ACC112 (cell line): Measurements from ENCODE around the gene SMOC2.
A peak's percentile ranks its signal among the peaks of the same experiment; 100 is the strongest.

Experiments used
- H2AFZ ChIP-seq: fragments of 200-600 bp; sonication (generic); one replicate; pipeline ENCODE4 v1.6.0; 2017; ENCODE audit warnings: antibody characterized with exemption, low read length; ENCODE audit not compliant: unreplicated experiment
- H3K27ac ChIP-seq: fragments of 200-600 bp; sonication (generic); 2 replicates; pipeline ENCODE4 v1.5.1; 2014; ENCODE audit warnings: low read depth, mild to moderate bottlenecking, antibody characterized with exemption, low read length, moderate library complexity
- H3K27me3 ChIP-seq: fragments of 200-600 bp; sonication (generic); 2 replicates; pipeline ENCODE4 v1.6.1; 2014; ENCODE audit warnings: mild to moderate bottlenecking, antibody characterized with exemption, low read length, moderate library complexity, mixed read lengths; ENCODE audit not compliant: insufficient read depth
- H3K36me3 ChIP-seq: fragments of 200-600 bp; sonication (generic); 2 replicates; pipeline ENCODE4 v1.6.1; 2016; ENCODE audit warnings: mild to moderate bottlenecking, antibody characterized with exemption, low read length, moderate library complexity, mixed read lengths; ENCODE audit not compliant: insufficient read depth
- H3K4me1 ChIP-seq: fragments of 200-600 bp; sonication (generic); one replicate; pipeline ENCODE4 v1.6.1; 2016; ENCODE audit warnings: low read length, mixed read lengths; ENCODE audit not compliant: insufficient read depth, unreplicated experiment, control insufficient read depth
- H3K4me3 ChIP-seq: fragments of 200-600 bp; sonication (generic); 2 replicates; pipeline ENCODE4 v1.5.1; 2014; ENCODE audit warnings: mild to moderate bottlenecking, low read depth, low read length
- H3K79me2 ChIP-seq: fragments of 200-600 bp; sonication (generic); one replicate; pipeline ENCODE4 v1.6.0; 2016; ENCODE audit warnings: low read length; ENCODE audit not compliant: control insufficient read depth, unreplicated experiment, insufficient read depth

The SMOC2 gene

DNA sequence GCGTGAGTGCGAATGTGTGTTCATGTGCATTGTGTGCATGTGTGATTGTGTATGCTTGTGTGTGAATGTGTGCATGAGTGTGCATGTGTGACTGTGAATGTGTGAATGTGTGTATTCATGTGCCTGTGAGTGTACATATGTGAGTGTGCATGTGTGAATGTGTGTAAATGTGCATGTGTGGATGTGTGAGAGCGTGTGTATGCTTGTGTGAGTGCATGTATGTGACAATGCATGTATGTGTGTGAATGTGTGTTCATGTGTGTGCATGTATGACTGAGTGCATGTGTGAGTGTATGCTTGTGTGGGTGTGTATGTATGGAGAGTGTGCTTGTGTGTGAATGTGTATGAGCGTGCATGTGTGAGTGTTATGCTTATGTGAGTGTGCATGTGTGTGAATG is 77.4 kb downstream of the SMOC2 start:
- Histone ChIP-seq H3K4me3 (no peak overlapping the region), H3K27ac (no peak overlapping the region), H3K79me2 (no peaks in the 10 kb centered on the region), H3K27me3 (no peaks in the 10 kb centered on the region), H2AFZ (no peak overlapping the region), H3K36me3 (no peaks in the 10 kb centered on the region), H3K4me1 (no peaks in the 10 kb centered on the region)

DNA sequence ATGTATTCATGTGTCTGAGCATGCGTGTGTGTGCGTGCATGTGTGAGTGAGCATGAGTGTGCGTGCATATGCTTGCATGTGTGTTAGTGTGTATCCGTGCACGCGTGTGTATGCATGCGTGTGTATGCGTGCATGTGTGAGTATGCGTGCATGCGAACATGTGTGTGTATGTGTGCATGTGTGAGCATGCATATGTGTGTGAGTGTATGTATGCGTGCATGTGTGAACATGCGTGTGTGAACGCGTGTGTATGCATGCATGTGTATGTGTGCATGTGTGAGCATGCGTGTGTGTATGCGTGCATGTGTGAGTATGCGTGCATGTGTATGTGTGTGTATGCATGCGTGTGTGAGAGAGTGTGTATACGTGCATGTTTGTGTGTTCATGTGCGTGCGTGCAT is 77.9 kb downstream of the SMOC2 start:
- H3K79me2 ChIP-seq = no peaks in the 10 kb centered on the region
- H2AFZ ChIP-seq = no peak overlapping the region
- H3K4me3 ChIP-seq = no peak overlapping the region
- no peak overlapping the region for H3K27ac ChIP-seq
- no peaks in the 10 kb centered on the region for H3K4me1 ChIP-seq
- no peaks in the 10 kb centered on the region for H3K27me3 ChIP-seq
- H3K36me3 ChIP-seq = no peaks in the 10 kb centered on the region

DNA sequence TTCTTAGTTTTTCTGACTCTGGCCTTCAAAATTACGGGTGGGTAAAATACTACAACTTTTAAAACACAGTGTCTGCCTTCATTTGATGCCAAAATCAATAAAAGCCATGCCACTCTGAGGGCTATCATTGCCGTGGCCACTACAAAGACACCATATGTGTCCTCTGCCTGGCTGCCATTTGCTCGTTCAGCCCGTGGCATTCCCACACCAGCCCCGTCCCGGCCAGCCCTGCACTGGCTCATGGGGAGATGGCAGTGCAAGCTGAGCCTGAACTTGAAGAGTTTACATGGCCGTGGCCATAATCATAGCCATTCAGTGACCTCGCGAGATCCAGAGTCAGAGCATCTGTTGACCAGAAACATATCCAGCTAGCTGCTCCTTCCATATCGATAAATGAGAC is 79.2 kb downstream of the SMOC2 start:
- Histone ChIP-seq H3K79me2 (no peaks in the 10 kb centered on the region), H3K36me3 (no peaks in the 10 kb centered on the region), H3K4me1 (no peaks in the 10 kb centered on the region), H3K27ac (no peak overlapping the region), H3K4me3 (no peak overlapping the region), H3K27me3 (no peaks in the 10 kb centered on the region), H2AFZ (no peak overlapping the region)

DNA sequence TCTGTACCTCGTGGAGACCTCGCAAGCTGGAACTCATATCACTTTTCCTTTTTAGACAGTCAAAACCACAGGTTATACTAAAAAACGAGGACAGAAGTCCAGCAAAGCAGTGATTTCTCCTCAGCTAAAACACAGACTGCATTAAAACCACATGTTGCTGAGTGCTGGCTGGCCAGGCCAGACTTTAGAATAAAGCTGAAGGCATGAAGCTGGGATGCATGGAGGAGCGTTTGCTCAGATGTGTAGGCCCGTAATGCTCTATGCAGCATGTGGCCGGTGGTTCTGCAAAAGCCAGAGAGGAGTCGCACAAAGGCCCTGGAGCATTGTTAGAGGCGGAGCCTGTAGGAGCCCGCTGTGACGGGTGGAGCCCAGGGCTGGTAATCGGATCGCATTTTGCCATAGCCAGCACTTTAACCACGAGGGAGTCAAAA is 83.6 kb downstream of the SMOC2 start:
- no peaks in the 10 kb centered on the region for H3K79me2 ChIP-seq
- H3K4me3 ChIP-seq = no peak overlapping the region
- H3K27ac ChIP-seq = no peak overlapping the region
- H3K4me1 ChIP-seq = peaks cover 23% of the 10 kb centered on the region
- H2AFZ ChIP-seq = no peak overlapping the region
- no peaks in the 10 kb centered on the region for H3K27me3 ChIP-seq
- no peaks in the 10 kb centered on the region for H3K36me3 ChIP-seq

DNA sequence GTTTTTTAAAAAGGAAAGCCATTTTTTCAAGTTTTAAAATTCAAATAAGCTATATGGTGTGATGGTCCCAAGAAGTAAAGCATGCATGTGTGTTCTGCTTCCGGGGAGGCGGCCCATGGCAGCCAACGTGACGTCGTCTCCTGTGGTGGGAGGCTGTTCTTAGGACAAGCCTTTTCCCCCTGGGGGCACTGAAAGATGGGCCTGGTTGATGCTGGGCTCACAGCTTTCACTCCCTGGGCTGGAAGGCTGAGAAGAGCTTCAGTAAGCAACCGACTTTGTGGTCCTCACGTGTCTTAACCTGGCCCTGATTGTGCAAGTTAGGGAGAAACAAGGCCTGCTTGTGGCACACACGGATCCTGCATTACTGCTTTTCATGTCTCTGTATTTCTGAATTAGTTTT is 84.1 kb downstream of the SMOC2 start:
- no peaks in the 10 kb centered on the region for H3K36me3 ChIP-seq
- no peak overlapping the region for H2AFZ ChIP-seq
- peaks cover 23% of the 10 kb centered on the region for H3K4me1 ChIP-seq
- no peaks in the 10 kb centered on the region for H3K79me2 ChIP-seq
- no peak overlapping the region for H3K27ac ChIP-seq
- H3K4me3 ChIP-seq = no peak overlapping the region
- no peaks in the 10 kb centered on the region for H3K27me3 ChIP-seq

DNA sequence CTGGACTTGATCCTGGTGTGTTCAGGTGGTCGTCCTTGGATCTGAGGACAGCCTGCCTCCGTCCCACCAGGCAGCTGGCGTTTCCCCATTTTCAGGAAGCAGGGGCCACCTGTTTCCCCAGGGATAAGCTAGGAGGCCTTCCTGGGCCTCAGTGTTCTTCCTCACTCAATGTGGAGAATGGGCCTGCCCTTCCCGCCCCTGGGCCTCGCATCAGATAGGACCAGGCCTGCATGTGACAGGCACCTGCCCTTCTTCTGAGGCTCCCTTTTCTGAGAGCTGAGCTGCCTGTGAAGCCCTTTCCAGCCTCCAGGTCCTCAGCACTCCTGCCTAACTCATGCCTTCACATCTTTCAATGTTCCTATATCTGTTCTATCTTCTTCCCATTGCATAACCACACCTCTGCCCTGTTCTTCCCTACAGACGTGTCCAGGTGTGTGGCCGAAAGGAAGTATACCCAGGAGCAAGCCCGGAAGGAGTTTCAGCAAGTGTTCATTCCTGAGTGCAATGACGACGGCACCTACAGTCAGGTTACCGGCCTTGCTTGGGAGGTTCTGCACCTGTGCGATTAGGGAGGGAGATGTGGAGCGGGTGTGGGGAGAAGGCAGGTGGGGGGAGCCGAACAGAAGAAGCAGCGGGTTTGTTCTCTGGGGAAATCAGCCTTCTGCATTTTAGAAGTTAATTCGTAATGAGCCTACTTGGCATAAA is 85.1 kb downstream of the SMOC2 start:
- H3K36me3 ChIP-seq = no peaks in the 10 kb centered on the region
- no peaks in the 10 kb centered on the region for H3K27me3 ChIP-seq
- 0 out of 2 replicates have a peak overlapping the region, but pooled peaks have one; percentile 92 for H3K27ac ChIP-seq
- H3K79me2 ChIP-seq = no peaks in the 10 kb centered on the region
- H3K4me1 ChIP-seq = peaks cover 23% of the 10 kb centered on the region
- no peak overlapping the region for H3K4me3 ChIP-seq
- no peak overlapping the region for H2AFZ ChIP-seq

DNA sequence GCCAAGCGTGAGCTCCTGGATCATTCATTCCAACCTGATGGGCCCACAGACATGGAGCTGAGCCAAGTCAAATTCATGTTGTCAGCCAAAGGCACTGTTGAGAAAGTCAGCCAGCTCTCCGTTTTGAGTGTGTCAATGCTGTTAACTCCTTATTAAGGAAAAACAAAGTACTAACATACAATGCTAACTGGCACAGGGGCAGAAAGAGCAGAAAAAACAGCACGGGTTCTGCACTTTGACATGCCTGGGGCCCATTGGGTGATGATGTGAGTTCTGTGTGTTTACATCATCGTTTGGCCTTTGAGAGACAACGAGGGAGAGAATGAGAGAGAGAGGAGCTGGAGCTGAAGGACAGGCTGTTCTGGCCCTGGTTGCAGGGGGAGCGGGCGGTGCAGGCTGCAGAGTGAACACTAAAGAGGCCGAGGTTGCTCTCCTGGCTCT is 85.9 kb downstream of the SMOC2 start:
- H2AFZ ChIP-seq = no peak overlapping the region
- H3K27me3 ChIP-seq = no peaks in the 10 kb centered on the region
- H3K4me1 ChIP-seq = peaks cover 23% of the 10 kb centered on the region
- H3K4me3 ChIP-seq = no peak overlapping the region
- no peaks in the 10 kb centered on the region for H3K36me3 ChIP-seq
- H3K27ac ChIP-seq = peak overlapping the region; percentile 92
- no peaks in the 10 kb centered on the region for H3K79me2 ChIP-seq

DNA sequence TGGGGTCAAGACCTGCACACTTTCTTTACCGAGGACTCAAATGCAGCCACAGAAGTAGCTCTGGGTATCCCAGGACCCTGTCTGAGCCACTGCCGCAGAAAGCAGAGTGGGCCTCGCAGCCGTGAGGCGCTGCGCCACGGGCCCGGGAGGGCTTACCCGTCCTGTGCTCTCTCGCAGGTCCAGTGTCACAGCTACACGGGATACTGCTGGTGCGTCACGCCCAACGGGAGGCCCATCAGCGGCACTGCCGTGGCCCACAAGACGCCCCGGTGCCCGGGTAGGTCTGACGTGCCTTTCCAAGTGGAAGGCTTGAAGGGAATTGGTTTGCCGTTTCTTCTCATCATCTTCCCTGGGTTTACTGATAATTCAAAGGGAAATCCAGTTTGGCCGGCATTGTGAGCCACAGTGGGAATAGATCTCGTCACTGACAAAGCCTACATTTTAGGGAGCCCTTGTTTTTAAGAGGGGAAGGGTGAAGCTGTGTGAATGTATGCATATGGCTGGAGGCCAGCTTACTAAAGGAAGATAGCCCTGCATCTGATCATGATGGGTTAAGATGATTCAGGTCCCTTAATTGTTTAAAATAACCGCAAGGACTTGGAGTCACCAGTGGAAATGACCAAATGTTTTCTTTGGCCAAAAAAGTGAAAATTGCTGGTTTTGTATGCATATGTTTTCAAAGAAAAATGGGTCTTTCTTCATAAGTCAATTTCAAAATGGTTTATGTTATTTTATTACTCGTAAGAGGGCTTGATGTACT is 86.6 kb downstream of the SMOC2 start:
- Histone ChIP-seq H3K4me1 (peaks cover 23% of the 10 kb centered on the region), H2AFZ (no peak overlapping the region), H3K4me3 (peak overlapping the region; percentile 9; the same call in 1 of the 2 replicates), H3K36me3 (no peaks in the 10 kb centered on the region), H3K27me3 (no peaks in the 10 kb centered on the region), H3K79me2 (no peaks in the 10 kb centered on the region), H3K27ac (peak overlapping the region; percentile 92)

DNA sequence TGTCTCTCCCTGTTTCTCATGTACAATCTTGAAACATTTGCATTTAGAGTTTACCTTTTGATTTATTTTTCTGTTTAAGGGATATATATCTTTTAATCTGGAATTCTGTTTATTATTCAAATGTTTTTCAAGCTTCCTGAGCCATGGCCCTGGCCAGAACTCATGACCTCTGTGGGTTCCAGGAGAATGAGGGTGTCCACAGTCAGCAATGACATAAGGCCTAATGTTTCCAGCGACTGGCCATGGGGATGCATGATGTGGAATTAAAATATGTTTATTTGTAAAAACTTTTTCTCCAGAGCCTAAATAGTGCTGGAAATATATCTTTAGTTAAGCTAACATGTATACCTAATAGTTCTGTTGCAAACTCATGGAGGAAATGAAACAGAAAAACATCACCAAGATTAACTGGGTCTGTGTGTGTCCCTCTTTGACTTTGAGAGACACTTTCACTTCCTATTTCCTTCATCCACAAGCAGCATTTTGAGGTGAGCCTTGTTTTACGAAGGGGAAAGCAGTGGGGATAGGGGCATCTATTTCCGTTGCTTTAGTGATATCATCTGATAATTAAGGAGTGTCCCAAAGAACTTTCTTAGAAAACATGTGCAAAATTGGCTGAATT is 87.6 kb downstream of the SMOC2 start:
- H3K27ac ChIP-seq = peak overlapping the region; percentile 92
- peak overlapping the region; percentile 1; the same call in 1 of the 2 replicates for H3K4me3 ChIP-seq
- peak overlapping the region; percentile 1 for H2AFZ ChIP-seq
- H3K79me2 ChIP-seq = no peaks in the 10 kb centered on the region
- H3K27me3 ChIP-seq = no peaks in the 10 kb centered on the region
- no peaks in the 10 kb centered on the region for H3K36me3 ChIP-seq
- H3K4me1 ChIP-seq = peaks cover 23% of the 10 kb centered on the region

DNA sequence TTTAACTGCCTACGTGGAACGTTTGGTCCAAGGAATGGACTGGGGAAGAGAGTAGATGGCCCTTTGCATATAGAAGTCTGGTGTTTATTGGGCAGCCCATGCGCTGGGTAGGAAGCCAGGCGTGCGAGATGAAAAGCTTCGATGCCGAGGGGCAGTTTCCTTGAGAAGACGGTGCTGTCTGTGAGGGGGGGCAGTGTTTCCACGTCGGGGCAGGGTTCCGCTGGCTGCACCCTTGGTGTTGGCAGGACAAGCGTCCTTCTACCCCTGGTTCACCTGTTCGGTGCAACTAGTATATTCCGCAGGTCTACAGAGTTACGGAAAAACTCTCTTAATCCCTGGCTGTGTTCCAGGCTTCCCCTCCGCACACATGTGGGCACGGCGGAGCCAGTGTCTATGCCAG is 88.2 kb downstream of the SMOC2 start:
- Histone ChIP-seq H3K27me3 (no peaks in the 10 kb centered on the region), H3K36me3 (no peaks in the 10 kb centered on the region), H3K79me2 (no peaks in the 10 kb centered on the region), H2AFZ (no peak overlapping the region), H3K4me3 (no peak overlapping the region), H3K4me1 (peaks cover 23% of the 10 kb centered on the region), H3K27ac (peak overlapping the region; percentile 92)
